ENCODE data around the gene TMEM213. TPM values are rescaled to one million over a fixed set of nuclear protein-coding genes. Genes with fewer than 3 reads are reported as not detected.

TMEM213 gene
- not detected in 2 replicates for total RNA-seq (2014; rRNA removed; shearing (Covaris generic))

GRCh38 chr7:138797715-138798320 lies at the start of gene TMEM213, which contains the start of gene ATP6V0A4:
TMEM213 (plus strand) TSS chr7:138797994; CDS start chr7:138798105, 111 bp downstream.
ATP6V0A4 (minus strand) TSS chr7:138798196; CDS start chr7:138771247, 26,949 bp downstream.
- DNase-seq (ENCODE audit: low spot score), result no peak

- no peak for DNase-seq (ENCODE audit: low spot score)
Measured at GRCh38 chr7:138748666-138749065, 49.1 kb upstream of the TMEM213 start.

- DNase-seq (ENCODE audit: low spot score), result no peak
Measured at GRCh38 chr7:138749960-138750359, 47.8 kb upstream of the TMEM213 start.

- DNase-seq (ENCODE audit: low spot score), result no peak
Measured at GRCh38 chr7:138750473-138750872, 47.3 kb upstream of the TMEM213 start.

GRCh38 chr7:138750901-138751464 lies 46.8 kb upstream of the TMEM213 start:
- no peak for DNase-seq (ENCODE audit: low spot score)

GRCh38 chr7:138752518-138753149 lies 45.2 kb upstream of the TMEM213 start:
- DNase-seq (ENCODE audit: low spot score), result peak; percentile 95

- no peak for DNase-seq (ENCODE audit: low spot score)
Measured at GRCh38 chr7:138753150-138753518, 44.7 kb upstream of the TMEM213 start.

GRCh38 chr7:138753610-138754009 lies 44.2 kb upstream of the TMEM213 start:
- no peak for DNase-seq (ENCODE audit: low spot score)

GRCh38 chr7:138755331-138755747 lies 42.5 kb upstream of the TMEM213 start:
- DNase-seq (ENCODE audit: low spot score), result no peak

GRCh38 chr7:138755842-138756590 lies 41.8 kb upstream of the TMEM213 start:
- DNase-seq (ENCODE audit: low spot score), result no peak

- no peak for DNase-seq (ENCODE audit: low spot score)
Measured at GRCh38 chr7:138756591-138757242, 41.1 kb upstream of the TMEM213 start.

GRCh38 chr7:138768241-138768640 lies 29.6 kb upstream of the TMEM213 start:
- DNase-seq (ENCODE audit: low spot score), result no peak

GRCh38 chr7:138770904-138771303 lies 26.9 kb upstream of the TMEM213 start:
- no peak for DNase-seq (ENCODE audit: low spot score)

- DNase-seq (ENCODE audit: low spot score), result no peak
Measured at GRCh38 chr7:138773176-138773575, 24.6 kb upstream of the TMEM213 start.

GRCh38 chr7:138773817-138774216 lies 24.0 kb upstream of the TMEM213 start:
- DNase-seq (ENCODE audit: low spot score), result no peak

GRCh38 chr7:138776166-138776833 lies 21.5 kb upstream of the TMEM213 start:
- DNase-seq (ENCODE audit: low spot score), result no peak

GRCh38 chr7:138781004-138781403 lies 16.8 kb upstream of the TMEM213 start:
- no peak for DNase-seq (ENCODE audit: low spot score)

- DNase-seq (ENCODE audit: low spot score), result no peak
Measured at GRCh38 chr7:138784692-138785091, 13.1 kb upstream of the TMEM213 start.

GRCh38 chr7:138785587-138786437 lies 12.0 kb upstream of the TMEM213 start:
- DNase-seq (ENCODE audit: low spot score), result peak; percentile 49

- DNase-seq (ENCODE audit: low spot score), result no peak
Measured at GRCh38 chr7:138796038-138796615, 1.7 kb upstream of the TMEM213 start.
